GM19328 (cell line): Measurements from ENCODE around the gene SCAPER.
"Not testable (repeated sequence)": the region's sequence is repeated elsewhere in the genome, so short reads cannot be mapped to it uniquely, and the experiment has no call there.

Experiments used
- ATAC-seq: cut with Tn5 transposase; IDR thresholded peaks from one replicate; pipeline ENCODE4 v1.9.1; 2021; ENCODE audit warnings: mild to moderate bottlenecking, moderate library complexity; ENCODE audit not compliant: unreplicated experiment

Gene SCAPER

DNA sequence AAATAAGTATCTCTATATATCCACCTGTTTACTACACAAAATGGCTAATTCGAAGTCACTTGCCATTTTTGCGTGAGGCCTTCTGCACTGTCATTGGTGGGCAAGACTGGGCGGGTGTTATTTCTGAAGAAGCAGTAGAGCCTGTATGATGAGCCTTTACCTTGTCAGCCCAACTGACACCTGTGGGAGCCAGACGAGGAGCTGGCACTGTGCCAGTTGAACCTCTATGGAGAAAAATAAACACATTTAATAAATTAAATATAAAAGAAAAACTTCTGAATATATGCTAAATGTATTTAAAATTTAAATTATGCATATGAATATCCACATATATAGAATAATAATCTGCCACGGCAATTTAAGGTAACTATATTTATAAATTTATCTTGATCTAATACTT lies 109.9 kb downstream of the SCAPER start:
- ATAC-seq: no peak

DNA sequence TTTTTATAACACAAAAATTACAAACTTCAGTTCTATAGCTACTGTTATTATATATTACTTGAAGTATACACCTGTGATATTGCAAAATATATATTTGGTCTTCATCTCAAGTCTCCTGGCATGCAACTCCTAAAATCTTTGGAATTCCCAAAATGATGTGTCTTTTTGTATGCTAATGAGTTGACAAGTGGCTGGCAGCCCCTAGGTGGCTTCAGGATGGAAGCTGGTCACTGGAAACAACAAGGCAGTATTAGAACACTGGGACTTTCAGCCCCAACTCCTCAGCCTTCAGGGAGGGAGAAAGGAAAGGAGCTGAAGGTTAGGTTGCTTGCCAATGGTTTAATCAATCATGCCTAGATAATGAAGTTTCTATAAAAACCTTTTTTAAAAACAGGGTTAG lies 112.0 kb downstream of the SCAPER start:
- ATAC-seq: no peak

DNA sequence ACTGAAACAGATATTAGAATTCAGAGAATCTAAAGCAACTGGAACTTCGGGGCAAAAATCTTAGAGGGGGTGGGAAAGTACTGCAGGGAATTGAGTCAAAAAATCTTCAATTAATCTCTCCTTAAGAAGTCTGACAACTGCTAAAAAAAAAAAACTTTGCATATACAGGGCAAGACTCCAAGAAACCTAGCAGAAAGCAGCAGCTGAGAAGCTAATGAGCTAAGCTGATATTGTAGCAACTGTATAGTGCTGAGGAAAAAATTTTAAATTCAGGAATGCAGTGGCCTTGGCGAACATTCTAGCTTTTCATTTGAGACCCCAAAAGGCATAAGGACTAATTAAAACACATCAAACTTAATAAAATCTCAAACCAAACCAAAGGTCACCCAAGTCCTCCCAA lies 113.6 kb downstream of the SCAPER start:
- ATAC-seq: no peak

DNA sequence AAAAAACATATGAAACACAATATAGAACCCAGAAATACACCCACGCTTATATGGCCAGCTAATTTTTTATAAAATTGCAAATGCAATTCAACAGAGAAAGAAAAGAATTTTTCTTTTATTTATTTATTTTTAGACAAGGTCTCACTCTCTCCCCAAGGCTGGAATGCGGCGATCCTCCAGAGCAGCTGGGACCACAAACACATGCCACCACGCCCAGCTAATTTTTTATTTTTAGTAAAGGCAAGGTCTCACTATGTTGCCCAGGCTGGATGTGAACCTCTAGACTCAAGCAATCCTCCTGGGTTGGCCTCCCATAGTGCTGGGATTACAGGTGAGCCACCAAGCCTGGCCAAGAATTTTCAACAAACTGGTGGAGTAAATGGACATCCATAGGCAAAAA lies 117.9 kb downstream of the SCAPER start:
- ATAC-seq: no peak

DNA sequence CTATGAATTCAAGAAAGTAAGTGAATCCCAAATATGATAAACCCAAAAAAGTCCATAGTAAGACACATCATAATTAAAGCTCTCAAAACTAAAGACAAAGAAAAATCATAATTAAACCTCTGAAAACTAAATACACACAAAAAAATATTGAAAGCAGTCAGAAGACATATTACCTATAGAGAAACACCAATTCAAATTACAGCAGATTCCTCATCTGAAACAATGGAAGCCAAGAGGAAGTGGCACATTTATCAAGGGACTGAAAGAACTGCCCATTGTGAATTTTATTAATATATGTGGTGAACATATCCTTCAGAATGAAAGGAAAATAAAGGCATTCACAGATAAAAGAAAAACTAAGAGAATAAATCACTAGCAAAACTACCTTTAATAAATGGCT lies 128.2 kb downstream of the SCAPER start:
- no peak for ATAC-seq

DNA sequence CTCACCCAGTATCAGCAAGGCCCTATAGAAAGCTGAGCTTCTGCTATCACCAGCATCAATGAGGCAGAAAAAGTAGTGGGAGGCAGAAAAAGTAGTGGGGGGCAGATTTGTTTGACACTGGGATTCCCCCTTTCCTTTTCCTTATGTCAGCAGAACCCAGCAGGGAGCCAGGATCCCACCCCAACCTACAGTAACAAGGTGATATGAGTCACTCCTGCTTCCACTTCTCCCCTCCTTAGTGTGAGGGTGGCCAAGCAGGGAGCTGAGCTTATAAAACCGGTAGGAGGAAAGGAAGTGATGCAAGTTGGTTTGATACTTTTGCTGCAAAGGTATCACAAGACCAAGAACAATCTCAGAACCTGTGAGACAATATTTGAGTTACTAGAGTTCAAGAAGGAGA lies 128.7 kb downstream of the SCAPER start:
- ATAC-seq: no peak

DNA sequence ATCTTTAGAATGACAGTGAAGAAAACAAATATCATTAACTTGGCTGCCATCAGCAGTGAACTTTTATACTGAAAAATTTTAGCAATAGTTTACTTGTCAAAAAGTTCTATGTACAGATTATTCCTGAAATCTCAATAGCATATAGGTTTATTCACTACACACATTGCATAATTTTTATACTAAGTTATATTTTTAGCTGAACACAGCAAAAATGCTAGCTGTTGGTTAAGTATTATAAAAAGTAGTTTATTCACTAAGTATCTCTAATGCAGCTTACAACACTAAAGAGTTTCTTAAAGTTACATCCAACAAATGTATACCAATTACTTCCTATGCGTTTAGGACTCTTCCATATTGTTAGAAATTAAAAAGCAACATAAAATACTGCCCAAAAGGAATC lies 131.9 kb downstream of the SCAPER start:
- ATAC-seq: no peak

DNA sequence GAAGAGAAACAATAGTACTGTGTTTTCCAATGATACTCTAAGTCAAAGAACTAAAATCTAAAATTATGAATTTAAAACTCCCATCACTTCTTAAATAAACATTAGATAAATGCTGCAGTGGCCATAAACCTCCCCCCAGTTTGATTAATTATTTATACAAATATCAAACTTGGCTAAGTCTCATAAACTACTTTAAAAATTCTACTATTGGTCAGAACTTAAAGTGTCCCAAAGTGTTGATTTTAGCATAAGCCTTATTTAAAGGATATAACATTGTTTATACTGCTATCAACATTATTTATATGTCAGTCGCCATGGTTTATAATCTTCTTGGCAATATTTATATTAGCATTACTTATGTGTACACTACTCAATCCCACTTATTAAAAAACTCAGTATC lies 132.4 kb downstream of the SCAPER start:
- no peak for ATAC-seq

DNA sequence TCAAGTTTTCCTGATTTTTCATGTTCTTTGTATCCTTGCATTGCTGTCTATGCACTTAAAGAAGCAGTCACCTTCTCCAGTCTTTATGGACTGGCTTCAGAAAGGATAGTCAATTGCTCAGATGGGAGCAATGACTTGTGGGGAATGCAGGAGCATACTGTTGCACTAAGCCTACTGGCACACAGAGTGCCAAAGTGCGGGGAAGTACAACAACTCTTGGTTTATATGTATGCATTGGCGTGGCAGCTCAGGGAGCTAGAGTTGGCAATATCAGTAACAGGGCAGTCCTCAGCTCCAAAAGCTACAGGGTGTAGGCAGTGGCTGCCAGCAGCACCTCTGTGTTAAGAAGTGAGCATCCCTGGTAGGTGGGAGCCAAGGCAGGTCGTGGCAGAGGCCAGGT lies 141.1 kb downstream of the SCAPER start:
- ATAC-seq: no peak

DNA sequence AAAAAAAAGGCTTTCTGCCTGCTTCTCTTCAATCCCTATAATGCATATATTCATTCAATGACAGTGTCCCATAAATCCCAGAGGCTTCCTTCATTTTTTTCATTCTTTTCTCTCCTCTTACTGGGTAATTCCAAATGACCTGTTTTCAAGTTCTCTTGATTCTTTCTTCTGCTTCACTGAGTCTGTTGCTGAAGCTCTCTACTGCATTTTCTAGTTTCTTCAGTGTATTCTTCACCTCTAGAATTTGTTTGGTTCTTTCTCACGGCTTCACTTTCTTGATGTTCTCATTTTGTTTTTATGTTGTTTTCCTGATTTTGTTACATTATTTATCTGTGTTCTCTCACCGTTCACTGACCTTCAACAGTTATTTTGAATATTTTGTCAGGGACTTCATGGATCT lies 141.6 kb downstream of the SCAPER start:
- ATAC-seq: no peak

DNA sequence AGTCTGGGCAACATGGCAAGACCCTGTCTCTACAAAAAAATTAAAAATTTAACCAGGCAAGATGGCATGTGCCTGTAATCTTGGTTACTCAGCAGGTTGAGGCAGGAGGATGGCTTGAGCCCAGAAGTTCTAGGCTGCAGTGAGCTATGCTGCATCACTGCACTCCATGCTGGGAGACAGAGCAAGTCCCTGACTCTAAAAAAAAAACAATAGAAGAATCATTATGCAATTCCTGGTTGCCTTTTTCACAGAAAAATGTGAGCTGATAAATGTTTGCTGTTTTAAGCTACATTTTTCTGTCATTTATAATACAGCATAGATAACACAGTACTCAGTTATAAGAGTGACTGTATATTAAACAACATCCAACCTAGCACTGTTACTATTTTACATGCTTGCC lies 148.8 kb downstream of the SCAPER start:
- ATAC-seq: no peak

DNA sequence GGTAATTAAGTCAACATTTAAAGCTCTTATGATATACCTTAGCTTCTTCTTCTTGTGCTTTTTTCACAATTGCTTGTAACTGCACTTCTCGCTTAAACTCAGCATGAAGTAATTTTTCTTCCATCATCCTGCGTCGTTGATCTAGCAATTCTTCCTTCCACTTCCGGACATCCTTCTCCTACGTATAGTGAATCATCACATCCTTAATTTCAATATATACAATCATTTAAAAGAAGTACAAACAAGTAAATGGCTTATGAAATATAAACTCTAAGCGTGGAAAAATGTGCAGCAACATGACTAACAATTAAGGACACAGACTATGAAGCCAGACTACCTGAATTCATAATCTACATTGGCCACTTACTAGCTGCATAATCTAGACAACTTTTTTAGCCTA lies 151.4 kb downstream of the SCAPER start:
- ATAC-seq: no peak

DNA sequence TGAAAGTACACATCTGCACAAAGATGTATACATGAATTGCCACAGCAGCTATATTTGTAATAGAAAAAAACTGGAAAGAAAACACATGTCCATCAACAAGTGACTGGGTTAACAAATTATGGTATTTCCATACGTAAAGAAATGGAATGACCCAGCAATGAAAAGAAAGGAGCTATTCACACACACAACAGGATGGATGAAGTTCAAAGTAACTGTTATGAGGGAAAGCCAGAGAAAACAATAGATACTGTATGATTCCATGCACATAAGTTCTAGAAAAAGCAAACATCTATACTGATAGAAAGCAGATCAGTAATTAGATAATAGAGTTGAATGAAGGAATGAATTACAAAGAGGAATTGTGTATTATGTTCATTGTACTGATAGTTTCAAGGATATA lies 152.0 kb downstream of the SCAPER start:
- ATAC-seq: no peak

DNA sequence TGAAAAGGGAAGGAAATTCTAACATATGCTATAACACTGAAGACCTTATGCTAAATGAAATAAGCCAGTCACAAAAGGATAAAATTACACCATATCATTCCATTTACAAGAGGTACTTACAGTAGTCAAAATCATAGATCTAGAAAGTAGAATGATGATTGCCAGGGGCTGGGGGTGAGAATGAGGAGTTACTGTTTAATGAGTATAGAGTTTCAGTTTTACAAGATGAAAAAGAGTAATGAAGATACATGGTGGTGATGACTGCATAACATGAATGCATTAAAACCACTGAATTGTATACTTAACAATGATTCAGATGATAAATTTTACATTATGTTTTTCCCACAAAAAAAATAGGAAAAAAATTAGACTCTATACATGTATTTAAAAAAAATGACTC lies 152.6 kb downstream of the SCAPER start:
- no peak for ATAC-seq

DNA sequence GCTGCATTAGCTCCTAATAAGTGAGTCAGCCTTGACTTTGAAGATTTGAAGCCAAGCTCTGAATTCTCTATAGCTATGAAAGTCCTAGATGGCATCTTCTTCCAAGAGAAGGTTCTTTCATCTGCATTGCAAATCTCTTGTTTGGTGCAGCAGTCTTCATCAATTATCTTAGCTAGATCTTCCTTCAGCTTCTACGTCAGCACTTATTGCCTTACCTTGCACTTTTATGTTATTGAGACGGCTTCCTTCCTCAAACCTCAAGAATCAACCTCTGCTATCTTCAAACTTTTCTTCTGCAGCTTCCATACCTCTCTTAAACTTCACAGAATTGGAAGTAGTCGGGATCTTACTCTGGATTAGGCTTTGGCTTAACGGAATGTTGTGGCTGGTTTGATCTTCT lies 167.6 kb downstream of the SCAPER start:
- ATAC-seq: no peak

DNA sequence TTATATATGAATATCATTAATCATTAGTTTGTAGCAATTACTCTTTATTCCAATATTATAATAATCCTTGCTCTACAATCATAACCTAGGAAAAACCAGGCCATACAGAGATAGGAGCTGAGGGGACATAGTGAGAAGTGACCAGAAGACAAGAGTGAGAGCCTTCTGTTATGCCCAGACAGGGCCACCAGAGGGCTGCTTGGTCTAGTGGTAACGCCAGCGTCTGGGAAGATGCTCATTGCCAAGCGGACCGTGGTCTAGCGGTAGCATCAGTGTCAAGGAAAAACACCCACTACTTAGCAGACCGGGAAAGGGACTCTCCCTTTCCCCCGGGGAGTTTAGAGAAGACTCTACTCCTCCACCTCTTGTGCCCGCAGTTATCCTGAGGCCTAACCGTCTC lies 172.8 kb downstream of the SCAPER start:
- ATAC-seq: not testable (repeated sequence)

DNA sequence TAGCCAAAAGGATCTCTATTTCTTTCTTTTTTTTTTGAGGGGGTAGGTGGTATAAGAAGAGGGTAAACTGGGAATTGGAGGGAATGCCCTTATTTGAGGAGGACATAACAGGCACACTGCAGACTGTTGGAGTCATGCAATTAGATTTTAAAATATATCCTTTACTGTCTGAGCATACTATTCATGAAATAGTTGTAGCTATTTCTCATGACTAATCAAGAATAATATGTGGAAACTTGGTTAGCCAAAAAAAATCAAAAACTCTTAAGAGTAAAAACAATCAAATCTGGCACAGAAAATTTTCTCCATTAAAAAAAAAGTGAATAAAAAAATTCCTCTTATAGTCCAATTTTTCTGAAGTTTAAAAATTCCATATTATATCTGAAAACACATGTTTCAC lies 174.9 kb downstream of the SCAPER start:
- ATAC-seq: no peak

DNA sequence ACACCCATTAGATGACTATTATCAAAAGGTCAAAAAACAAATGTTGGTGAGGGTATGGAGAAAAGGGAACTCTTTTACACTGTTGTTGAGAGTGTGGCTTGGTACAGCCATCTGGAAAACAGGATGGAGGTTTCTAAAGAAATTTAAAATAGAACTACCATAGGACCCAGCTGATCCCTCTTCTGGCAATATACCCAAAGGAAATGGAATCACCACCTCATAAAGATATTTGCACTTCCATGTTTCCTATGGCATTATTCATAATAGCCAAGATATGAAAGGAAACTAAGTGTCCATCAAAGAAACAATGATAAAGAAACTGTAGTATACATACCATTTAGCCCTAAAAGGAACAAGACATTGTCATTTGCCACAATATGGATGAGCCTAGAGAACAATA lies 186.3 kb downstream of the SCAPER start:
- no peak for ATAC-seq

DNA sequence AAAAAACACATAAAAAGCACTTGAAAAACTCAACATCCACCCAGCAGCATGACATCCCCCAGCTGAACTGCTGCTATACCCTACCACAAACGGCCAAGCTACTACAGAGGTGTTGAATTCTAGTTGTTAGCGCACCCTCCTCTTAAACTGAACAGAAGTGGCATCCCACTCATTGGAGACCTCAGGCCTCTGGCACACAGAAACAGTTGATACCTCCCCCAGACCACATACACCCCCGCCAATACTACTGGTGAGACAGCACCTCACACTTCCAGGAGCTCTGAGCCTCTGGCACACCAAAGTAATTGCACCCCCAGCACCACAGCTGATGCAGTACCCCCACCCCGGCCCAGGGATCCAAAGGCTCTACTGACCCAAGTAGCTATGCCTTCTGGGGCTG lies 190.2 kb downstream of the SCAPER start:
- no peak for ATAC-seq

DNA sequence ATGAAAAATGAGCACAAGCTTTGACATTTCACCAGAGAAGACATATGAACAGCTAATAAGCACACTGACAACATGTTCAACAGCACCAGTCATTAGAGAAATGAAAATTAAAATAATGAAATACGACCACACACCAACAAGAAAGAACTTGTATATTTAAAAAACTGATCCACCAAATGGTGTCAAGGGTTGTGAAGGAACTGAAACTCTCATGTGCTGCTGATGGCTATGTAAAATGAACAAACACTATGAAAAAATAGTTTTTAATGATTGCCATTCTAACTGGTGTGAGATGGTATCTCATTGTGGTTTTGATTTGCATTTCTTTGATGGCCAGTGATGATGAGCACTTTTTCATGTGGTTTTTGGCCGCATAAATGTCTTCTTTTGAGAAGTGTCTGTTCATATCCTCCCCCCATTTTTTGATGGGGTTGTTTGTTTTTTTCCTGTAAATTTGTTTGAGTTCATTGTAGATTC lies 193.8 kb downstream of the SCAPER start:
- ATAC-seq: no peak

DNA sequence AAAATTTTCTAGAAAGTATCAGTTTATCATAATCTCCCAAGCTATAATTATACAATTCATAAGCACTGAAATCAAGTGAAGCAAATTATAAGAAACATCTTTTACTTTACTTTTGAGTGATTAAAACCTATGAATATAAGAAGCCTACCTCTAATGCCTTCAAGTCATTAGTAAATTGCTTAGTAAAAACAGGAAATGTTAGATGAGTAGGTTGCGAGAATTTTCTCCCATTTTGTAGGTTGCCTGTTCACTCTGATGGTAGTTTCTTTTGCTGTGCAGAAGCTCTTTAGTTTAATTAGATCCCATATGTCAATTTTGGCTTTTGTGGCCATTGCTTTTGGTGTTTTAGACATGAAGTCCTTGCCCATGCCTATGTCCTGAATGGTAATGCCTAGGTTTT lies 201.1 kb downstream of the SCAPER start:
- ATAC-seq: not testable (repeated sequence)

DNA sequence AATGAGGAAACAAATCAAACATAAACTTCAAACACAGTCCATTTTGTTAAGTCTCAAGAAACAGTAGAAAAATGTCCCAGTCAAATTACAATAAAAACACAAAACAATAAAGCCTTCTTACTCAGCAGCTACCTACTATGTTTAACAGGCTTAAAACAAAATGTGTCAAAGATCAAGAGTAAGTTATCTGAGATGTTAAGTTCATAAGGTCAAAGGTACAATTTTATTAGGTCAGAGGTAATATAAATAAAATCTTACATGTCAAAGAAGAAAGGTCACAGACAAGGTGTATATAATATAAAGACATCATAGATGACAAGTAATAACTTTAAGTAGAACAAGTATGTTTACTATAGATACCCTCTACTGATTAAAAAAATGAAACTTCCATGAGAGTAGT lies 208.3 kb downstream of the SCAPER start:
- ATAC-seq: no peak

DNA sequence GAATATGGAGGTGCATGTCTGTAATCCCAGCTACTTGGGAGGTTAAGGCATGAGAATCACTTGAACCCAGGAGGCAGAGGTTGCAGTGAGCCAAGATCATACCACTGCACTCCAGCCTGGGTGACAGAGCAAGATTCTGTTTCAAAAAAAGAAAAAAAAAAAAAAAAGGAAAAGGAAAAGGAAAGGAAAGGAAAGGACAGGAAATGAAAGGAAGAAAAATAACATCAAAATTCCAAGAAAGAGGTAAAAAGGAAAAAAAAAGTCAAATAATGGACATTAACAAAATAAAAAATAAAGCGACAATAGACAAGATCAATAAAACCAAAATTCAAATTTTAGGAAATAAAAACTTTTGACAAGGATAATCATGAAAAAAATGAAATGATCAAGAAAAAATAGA lies 212.6 kb downstream of the SCAPER start:
- ATAC-seq: not testable (repeated sequence)

DNA sequence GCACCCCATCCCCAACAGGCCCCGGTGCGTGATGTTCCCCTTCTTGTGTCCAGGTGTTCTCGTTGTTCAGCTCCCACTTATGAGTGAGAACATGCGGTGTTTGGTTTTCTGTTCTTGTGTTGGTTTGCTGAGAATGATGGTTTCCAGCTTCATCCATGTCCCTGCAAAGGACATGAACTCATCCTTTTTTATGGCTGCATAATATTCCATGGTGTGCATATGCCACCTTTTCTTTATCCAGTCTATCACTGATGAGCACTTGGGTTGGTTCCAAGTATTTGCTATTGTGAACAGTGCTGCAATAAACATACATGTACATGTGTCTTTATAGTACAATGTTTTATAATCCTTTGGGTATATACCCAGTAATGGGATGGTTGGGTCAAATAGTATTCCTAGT lies 217.5 kb downstream of the SCAPER start:
- ATAC-seq: not testable (repeated sequence)
